Measurements from ENCODE around the gene STK10.

The STK10 gene

DNA sequence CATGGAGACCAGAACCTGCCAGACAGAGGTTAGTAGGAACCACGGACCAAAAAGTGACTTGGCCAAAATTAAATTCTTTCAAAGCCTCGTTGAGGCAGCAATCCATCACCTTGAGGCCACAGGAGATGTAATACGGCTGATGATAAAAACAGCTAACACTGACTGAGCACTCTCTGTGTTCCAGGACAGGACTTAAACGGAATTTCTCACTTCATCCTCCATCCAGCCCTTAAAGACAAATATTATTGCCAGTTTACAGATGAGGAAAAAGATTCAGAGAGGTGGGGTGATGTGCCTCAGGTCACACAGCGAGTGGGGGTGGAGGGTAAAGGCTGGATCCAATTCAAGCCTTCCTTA lies 25.1 kb downstream of the STK10 start:
- no peak overlapping the region for H3K4me2 ChIP-seq (ENCODE audit: low read length)
- no peaks in the 10 kb centered on the region for H3K9me3 ChIP-seq (ENCODE audit: insufficient read depth, low read length)
- peaks cover 74% of the 10 kb centered on the region for H4K20me1 ChIP-seq (ENCODE audit: insufficient read depth, low read length)

DNA sequence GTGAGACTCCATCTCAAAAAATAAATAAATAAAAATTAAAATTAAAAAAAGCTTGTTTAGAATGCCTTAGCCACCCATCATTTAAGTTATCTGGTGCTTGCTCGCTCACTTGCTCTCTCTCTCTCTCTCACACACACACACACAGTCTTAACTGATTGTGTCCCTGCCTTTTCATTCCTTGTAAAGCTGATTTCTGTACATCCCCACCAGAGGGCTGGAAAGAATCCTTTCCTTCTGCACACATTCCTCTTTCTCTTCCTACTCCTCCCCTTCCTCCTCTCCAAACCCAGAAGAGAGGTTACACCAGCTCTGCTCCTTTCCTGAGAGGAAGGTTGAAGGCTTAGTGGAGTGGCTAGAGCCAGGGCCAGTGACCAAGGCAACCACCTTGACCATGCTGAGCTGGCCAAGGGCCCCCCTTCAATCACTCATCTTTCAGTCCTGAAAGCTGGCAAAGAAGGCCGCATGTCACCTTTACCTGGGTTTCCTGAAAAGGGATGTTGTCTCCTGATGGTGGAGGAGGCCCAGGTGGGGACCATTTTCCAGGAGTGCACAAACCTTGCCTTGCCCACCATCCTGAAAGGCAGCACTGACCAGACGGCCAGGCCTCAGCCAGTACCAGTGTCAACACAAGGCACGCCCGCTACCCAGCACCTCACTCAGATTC lies 25.6 kb downstream of the STK10 start:
- no peak overlapping the region for H3K4me3 ChIP-seq (ENCODE audit: low read length)
- H3K4me2 ChIP-seq (ENCODE audit: low read length) = no peak overlapping the region
- no peaks in the 10 kb centered on the region for H3K27me3 ChIP-seq (ENCODE audit: low read depth, low read length)
- H3K9ac ChIP-seq (ENCODE audit: low read length) = no peak overlapping the region
- no peaks in the 10 kb centered on the region for H3K9me3 ChIP-seq (ENCODE audit: insufficient read depth, low read length)
- TF ChIP-seq, protein P1, sequence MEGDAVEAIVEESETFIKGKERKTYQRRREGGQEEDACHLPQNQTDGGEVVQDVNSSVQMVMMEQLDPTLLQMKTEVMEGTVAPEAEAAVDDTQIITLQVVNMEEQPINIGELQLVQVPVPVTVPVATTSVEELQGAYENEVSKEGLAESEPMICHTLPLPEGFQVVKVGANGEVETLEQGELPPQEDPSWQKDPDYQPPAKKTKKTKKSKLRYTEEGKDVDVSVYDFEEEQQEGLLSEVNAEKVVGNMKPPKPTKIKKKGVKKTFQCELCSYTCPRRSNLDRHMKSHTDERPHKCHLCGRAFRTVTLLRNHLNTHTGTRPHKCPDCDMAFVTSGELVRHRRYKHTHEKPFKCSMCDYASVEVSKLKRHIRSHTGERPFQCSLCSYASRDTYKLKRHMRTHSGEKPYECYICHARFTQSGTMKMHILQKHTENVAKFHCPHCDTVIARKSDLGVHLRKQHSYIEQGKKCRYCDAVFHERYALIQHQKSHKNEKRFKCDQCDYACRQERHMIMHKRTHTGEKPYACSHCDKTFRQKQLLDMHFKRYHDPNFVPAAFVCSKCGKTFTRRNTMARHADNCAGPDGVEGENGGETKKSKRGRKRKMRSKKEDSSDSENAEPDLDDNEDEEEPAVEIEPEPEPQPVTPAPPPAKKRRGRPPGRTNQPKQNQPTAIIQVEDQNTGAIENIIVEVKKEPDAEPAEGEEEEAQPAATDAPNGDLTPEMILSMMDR (IDR thresholded peaks at IDR 0.05; ENCODE audit: low read depth, low read length) = no peak
- no peak for TF ChIP-seq EZH2phosphoT487 (IDR thresholded peaks at IDR 0.05; ENCODE audit: low read depth)
- H4K20me1 ChIP-seq (ENCODE audit: insufficient read depth, low read length) = peaks cover 72% of the 10 kb centered on the region
- H3K27ac ChIP-seq (ENCODE audit: low read length) = no peak overlapping the region
- no peak overlapping the region for H2AFZ ChIP-seq (ENCODE audit: low read depth, low read length)
- H3K79me2 ChIP-seq (ENCODE audit: low read length) = peaks cover 65% of the 10 kb centered on the region
- H3K4me1 ChIP-seq (ENCODE audit: low read length) = peaks cover 3% of the 10 kb centered on the region; the same call in 1 of the 2 replicates
- H3K36me3 ChIP-seq (replicated peaks; ENCODE audit: low read depth, low read length) = peaks cover 23% of the 10 kb centered on the region

More for the DNA sequence above, 25.1 kb downstream of the STK10 start:
- Histone ChIP-seq H2AFZ (ENCODE audit: low read depth, low read length) (no peak overlapping the region), H3K9ac (ENCODE audit: low read length) (no peak overlapping the region), H3K4me3 (ENCODE audit: low read length) (no peak overlapping the region), H3K27me3 (ENCODE audit: low read depth, low read length) (no peaks in the 10 kb centered on the region), H3K4me1 (ENCODE audit: low read length) (peaks cover 3% of the 10 kb centered on the region; the same call in 1 of the 2 replicates), H3K36me3 (replicated peaks; ENCODE audit: low read depth, low read length) (peaks cover 20% of the 10 kb centered on the region), H3K79me2 (ENCODE audit: low read length) (peaks cover 70% of the 10 kb centered on the region), H3K27ac (ENCODE audit: low read length) (no peak overlapping the region)
- TF ChIP-seq EZH2phosphoT487 (IDR thresholded peaks at IDR 0.05; ENCODE audit: low read depth) = no peak
- TF ChIP-seq, protein P1 (IDR thresholded peaks at IDR 0.05; ENCODE audit: low read depth, low read length) = no peak

DNA sequence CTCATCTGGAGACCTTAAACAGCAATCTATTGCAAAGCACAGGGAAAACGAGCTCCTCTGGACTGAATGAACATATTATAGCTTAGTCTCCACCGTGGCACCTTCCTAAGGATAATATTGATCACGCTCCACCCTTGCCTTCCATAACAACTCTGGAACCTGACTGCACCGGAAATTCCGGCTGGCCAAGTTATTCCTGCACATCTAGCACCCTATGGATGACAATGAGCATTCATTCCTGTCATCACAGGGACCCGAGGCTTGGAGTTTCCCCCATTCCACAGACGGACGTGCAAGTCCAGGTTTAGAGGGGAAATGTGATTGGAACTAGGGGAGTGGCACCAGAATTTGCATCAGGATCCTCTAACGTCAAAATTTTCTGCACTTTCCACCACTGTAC lies 27.5 kb downstream of the STK10 start:
- H3K27ac ChIP-seq (ENCODE audit: low read length) = no peak overlapping the region

GRCh38 chr5:172159016-172159415 lies 29.0 kb downstream of the STK10 start:
- no peaks in the 10 kb centered on the region for H3K9me3 ChIP-seq (ENCODE audit: insufficient read depth, low read length)
- no peak overlapping the region for H3K27ac ChIP-seq (ENCODE audit: low read length)
- peaks cover 10% of the 10 kb centered on the region for H3K4me1 ChIP-seq (ENCODE audit: low read length)
- no peak for TF ChIP-seq EZH2phosphoT487 (IDR thresholded peaks at IDR 0.05; ENCODE audit: low read depth)
- TF ChIP-seq, protein P1 (IDR thresholded peaks at IDR 0.05; ENCODE audit: low read depth, low read length) = no peak
- H3K36me3 ChIP-seq (replicated peaks; ENCODE audit: low read depth, low read length) = peaks cover 31% of the 10 kb centered on the region
- H3K4me2 ChIP-seq (ENCODE audit: low read length) = no peak overlapping the region
- peaks cover 45% of the 10 kb centered on the region for H3K79me2 ChIP-seq (ENCODE audit: low read length)
- no peaks in the 10 kb centered on the region for H3K27me3 ChIP-seq (ENCODE audit: low read depth, low read length)
- H3K4me3 ChIP-seq (ENCODE audit: low read length) = no peak overlapping the region
- peaks cover 56% of the 10 kb centered on the region for H4K20me1 ChIP-seq (ENCODE audit: insufficient read depth, low read length)
- H3K9ac ChIP-seq (ENCODE audit: low read length) = no peak overlapping the region
- H2AFZ ChIP-seq (ENCODE audit: low read depth, low read length) = no peak overlapping the region

More for the DNA sequence above, 27.5 kb downstream of the STK10 start:
- TF ChIP-seq, protein P1 (IDR thresholded peaks at IDR 0.05; ENCODE audit: low read depth, low read length) = no peak
- TF ChIP-seq EZH2phosphoT487 (IDR thresholded peaks at IDR 0.05; ENCODE audit: low read depth) = no peak
- H3K4me1 ChIP-seq (ENCODE audit: low read length) = peaks cover 5% of the 10 kb centered on the region
- peaks cover 65% of the 10 kb centered on the region for H4K20me1 ChIP-seq (ENCODE audit: insufficient read depth, low read length)
- peaks cover 52% of the 10 kb centered on the region for H3K79me2 ChIP-seq (ENCODE audit: low read length)
- H3K9ac ChIP-seq (ENCODE audit: low read length) = no peak overlapping the region
- no peaks in the 10 kb centered on the region for H3K9me3 ChIP-seq (ENCODE audit: insufficient read depth, low read length)
- H3K4me2 ChIP-seq (ENCODE audit: low read length) = no peak overlapping the region
- no peaks in the 10 kb centered on the region for H3K27me3 ChIP-seq (ENCODE audit: low read depth, low read length)
- H3K4me3 ChIP-seq (ENCODE audit: low read length) = no peak overlapping the region
- H2AFZ ChIP-seq (ENCODE audit: low read depth, low read length) = no peak overlapping the region
- peaks cover 27% of the 10 kb centered on the region for H3K36me3 ChIP-seq (replicated peaks; ENCODE audit: low read depth, low read length)

Measured in OCI-LY3 (cell line).